ENCODE data around the gene CYB5D1. TPM values are rescaled to one million over a fixed set of nuclear protein-coding genes. Genes with fewer than 3 reads are reported as not detected.

CYB5D1 gene
- total and polyA plus RNA-seq, 2 of the 8 experiments (the other 6 are each of a cell fraction or from before 2014, with no cell fraction given), result 11.0 to 18.0 TPM

DNA sequence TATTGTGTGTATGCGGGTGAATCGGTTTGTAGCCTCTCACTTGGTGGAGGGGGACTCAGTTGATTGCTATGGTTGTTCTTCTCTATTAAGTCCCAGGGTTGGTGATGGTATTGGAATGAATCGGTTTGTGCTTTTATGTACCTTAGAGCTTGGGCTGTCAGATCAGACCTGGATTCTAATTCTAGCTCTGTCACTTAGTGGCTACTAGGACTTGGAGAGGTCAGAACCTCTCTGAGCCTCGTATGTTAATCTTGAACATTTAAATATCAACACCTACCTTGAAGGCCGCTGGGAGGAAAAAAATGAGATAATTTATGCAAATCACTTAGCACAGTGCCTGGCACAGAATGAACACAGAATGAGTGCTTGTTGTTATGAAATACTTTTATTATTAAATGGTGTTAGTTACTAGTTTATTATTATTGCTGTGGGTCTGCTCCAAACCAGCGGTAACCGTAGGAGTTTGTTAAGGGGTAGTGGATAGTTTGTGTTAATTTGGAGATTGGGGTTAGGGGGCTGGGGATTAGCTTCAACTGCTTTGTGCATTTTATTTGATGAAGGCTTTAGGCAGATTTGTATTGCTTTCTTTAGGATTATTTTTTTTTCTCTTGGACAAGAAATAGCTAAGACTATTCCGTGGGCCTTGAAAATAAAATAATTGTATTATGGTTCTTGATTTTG, 20.3 kb upstream of the CYB5D1 start (continued):
- TF ChIP-seq, protein P1, sequence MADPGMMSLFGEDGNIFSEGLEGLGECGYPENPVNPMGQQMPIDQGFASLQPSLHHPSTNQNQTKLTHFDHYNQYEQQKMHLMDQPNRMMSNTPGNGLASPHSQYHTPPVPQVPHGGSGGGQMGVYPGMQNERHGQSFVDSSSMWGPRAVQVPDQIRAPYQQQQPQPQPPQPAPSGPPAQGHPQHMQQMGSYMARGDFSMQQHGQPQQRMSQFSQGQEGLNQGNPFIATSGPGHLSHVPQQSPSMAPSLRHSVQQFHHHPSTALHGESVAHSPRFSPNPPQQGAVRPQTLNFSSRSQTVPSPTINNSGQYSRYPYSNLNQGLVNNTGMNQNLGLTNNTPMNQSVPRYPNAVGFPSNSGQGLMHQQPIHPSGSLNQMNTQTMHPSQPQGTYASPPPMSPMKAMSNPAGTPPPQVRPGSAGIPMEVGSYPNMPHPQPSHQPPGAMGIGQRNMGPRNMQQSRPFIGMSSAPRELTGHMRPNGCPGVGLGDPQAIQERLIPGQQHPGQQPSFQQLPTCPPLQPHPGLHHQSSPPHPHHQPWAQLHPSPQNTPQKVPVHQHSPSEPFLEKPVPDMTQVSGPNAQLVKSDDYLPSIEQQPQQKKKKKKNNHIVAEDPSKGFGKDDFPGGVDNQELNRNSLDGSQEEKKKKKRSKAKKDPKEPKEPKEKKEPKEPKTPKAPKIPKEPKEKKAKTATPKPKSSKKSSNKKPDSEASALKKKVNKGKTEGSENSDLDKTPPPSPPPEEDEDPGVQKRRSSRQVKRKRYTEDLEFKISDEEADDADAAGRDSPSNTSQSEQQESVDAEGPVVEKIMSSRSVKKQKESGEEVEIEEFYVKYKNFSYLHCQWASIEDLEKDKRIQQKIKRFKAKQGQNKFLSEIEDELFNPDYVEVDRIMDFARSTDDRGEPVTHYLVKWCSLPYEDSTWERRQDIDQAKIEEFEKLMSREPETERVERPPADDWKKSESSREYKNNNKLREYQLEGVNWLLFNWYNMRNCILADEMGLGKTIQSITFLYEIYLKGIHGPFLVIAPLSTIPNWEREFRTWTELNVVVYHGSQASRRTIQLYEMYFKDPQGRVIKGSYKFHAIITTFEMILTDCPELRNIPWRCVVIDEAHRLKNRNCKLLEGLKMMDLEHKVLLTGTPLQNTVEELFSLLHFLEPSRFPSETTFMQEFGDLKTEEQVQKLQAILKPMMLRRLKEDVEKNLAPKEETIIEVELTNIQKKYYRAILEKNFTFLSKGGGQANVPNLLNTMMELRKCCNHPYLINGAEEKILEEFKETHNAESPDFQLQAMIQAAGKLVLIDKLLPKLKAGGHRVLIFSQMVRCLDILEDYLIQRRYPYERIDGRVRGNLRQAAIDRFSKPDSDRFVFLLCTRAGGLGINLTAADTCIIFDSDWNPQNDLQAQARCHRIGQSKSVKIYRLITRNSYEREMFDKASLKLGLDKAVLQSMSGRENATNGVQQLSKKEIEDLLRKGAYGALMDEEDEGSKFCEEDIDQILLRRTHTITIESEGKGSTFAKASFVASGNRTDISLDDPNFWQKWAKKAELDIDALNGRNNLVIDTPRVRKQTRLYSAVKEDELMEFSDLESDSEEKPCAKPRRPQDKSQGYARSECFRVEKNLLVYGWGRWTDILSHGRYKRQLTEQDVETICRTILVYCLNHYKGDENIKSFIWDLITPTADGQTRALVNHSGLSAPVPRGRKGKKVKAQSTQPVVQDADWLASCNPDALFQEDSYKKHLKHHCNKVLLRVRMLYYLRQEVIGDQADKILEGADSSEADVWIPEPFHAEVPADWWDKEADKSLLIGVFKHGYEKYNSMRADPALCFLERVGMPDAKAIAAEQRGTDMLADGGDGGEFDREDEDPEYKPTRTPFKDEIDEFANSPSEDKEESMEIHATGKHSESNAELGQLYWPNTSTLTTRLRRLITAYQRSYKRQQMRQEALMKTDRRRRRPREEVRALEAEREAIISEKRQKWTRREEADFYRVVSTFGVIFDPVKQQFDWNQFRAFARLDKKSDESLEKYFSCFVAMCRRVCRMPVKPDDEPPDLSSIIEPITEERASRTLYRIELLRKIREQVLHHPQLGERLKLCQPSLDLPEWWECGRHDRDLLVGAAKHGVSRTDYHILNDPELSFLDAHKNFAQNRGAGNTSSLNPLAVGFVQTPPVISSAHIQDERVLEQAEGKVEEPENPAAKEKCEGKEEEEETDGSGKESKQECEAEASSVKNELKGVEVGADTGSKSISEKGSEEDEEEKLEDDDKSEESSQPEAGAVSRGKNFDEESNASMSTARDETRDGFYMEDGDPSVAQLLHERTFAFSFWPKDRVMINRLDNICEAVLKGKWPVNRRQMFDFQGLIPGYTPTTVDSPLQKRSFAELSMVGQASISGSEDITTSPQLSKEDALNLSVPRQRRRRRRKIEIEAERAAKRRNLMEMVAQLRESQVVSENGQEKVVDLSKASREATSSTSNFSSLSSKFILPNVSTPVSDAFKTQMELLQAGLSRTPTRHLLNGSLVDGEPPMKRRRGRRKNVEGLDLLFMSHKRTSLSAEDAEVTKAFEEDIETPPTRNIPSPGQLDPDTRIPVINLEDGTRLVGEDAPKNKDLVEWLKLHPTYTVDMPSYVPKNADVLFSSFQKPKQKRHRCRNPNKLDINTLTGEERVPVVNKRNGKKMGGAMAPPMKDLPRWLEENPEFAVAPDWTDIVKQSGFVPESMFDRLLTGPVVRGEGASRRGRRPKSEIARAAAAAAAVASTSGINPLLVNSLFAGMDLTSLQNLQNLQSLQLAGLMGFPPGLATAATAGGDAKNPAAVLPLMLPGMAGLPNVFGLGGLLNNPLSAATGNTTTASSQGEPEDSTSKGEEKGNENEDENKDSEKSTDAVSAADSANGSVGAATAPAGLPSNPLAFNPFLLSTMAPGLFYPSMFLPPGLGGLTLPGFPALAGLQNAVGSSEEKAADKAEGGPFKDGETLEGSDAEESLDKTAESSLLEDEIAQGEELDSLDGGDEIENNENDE (IDR thresholded peaks at IDR 0.05; ENCODE audit: insufficient replicate concordance, low read length), result no peak
- TF ChIP-seq CBX5 (IDR thresholded peaks at IDR 0.05; ENCODE audit: low read depth, low read length), result no peak
- no peak for TF ChIP-seq HDAC2 (IDR thresholded peaks at IDR 0.05; ENCODE audit: borderline replicate concordance in 1 of 2, low read depth in 2 of 2, low read length in 2 of 2)
- no peak for TF ChIP-seq RNF2 (IDR thresholded peaks at IDR 0.05; ENCODE audit: borderline replicate concordance, low read depth, low read length, missing control alignments, poor library complexity, severe bottlenecking)
- TF ChIP-seq CREB1 (IDR thresholded peaks at IDR 0.05), result no peak
- TF ChIP-seq PHF8 (conservative IDR thresholded peaks at IDR 0.05; ENCODE audit: low read depth, low read length), result no peak
- no peak for TF ChIP-seq SP2 (IDR thresholded peaks at IDR 0.05; ENCODE audit: low read length)
- TF ChIP-seq SP4 (IDR thresholded peaks at IDR 0.05; ENCODE audit: low read length), result no peak
- no peak for TF ChIP-seq HDAC6 (IDR thresholded peaks at IDR 0.05; ENCODE audit: low read depth, low read length)
- no peak for TF ChIP-seq JUND (IDR thresholded peaks at IDR 0.05; ENCODE audit: low read length)
- TF ChIP-seq TBP (IDR thresholded peaks at IDR 0.05; ENCODE audit: low read depth, low read length), result no peak

Data from H1 (cell line).